H1 (cell line): Measurements from ENCODE around the gene MYRF. TPM values are rescaled to one million over a fixed set of nuclear protein-coding genes. Genes with fewer than 3 reads are reported as not detected.

ENCODE experiments used
- CREB1 ChIP-seq: IDR thresholded peaks from 2 replicates; pipeline ENCODE4 v1.6.1; 2012; ENCODE audit warnings: inconsistent platforms
- CTCF ChIP-seq, 3 experiments: IDR thresholded peaks; 1 replicate in 2 of 3; 2 replicates in 1 of 3; pipeline versions ENCODE4 v1.5.1 to v1.6.1; 2011; ENCODE audit warnings: low read length in 3 of 3, mild to moderate bottlenecking in 3 of 3, inconsistent platforms in 2 of 3, low read depth in 1 of 3, moderate library complexity in 1 of 3; ENCODE audit not compliant: insufficient read depth in 1 of 3; ENCODE audit errors: control extremely low read depth in 1 of 3
- MAX ChIP-seq: IDR thresholded peaks from 2 replicates; pipeline ENCODE4 v1.6.1; 2012; ENCODE audit warnings: inconsistent platforms
- PHF8 ChIP-seq: fragments of 200-600 bp; sonication (generic); conservative IDR thresholded peaks from 2 replicates; pipeline ENCODE4 v1.7.1; 2012; ENCODE audit warnings: low read depth, mild to moderate bottlenecking, inconsistent platforms, low read length, moderate library complexity
- RXRA ChIP-seq: IDR thresholded peaks from 2 replicates; pipeline ENCODE4 v1.6.1; 2011; ENCODE audit warnings: low read depth, mild to moderate bottlenecking, low read length, moderate library complexity; ENCODE audit not compliant: insufficient read depth
- SIX5 ChIP-seq: IDR thresholded peaks from 2 replicates; pipeline ENCODE4 v1.6.1; 2011; ENCODE audit warnings: mild to moderate bottlenecking, low read depth, low read length
- TAF1 ChIP-seq: IDR thresholded peaks from 2 replicates; pipeline ENCODE4 v1.6.1; 2011; ENCODE audit warnings: mild to moderate bottlenecking, low read depth, low read length
- TEAD4 ChIP-seq: IDR thresholded peaks from 2 replicates; pipeline ENCODE4 v1.6.1; 2012; ENCODE audit warnings: low read depth, low read length, inconsistent platforms, mixed read lengths
- polyA plus RNA-seq, 7 experiments: library from polyadenylated mRNA; depleted of rRNA in 3 of 7; stranded (reverse) in 5 of 7; unstranded in 2 of 7; fragments of >200 nt in 5 of 7; fragments of 200-250 nt in 2 of 7; gene quantifications; 1 replicate in 5 of 7; 2 replicates in 1 of 7; 4 replicates in 1 of 7; pipeline versions ENCODE4 v1.2.1 to v1.2.3, GENCODE V29; 2011 to 2013; ENCODE audit warnings: missing spikeins in 2 of 7, mixed read lengths in 2 of 7
- total RNA-seq: library from RNA; stranded (reverse); fragmentation: NEBNext Ultra II Directional; extraction: Animal tissue kit (Norgen Biotek cat#: 25700); gene quantifications from 2 replicates; pipeline ENCODE4 v1.2.1, GENCODE V29; 2021

The MYRF gene
- total and polyA plus RNA-seq, 2 of the 8 experiments (the other 6 are each of a cell fraction or from before 2014, with no cell fraction given): 6.0 to 6.1 TPM

GRCh38 chr11:61769169-61769920 is 16.9 kb downstream of the MYRF start (continued):
- TF ChIP-seq PHF8: no peak
- TF ChIP-seq TAF1: no peak
- TF ChIP-seq CTCF (IDR thresholded peaks at IDR 0.05; ENCODE audit: control extremely low read depth in 1 of 3, insufficient read depth in 1 of 3, low read depth in 1 of 3, low read length in 3 of 3): peak; percentile 36 to 44 (median 43)
- TF ChIP-seq MAX: no peak
- no peak for TF ChIP-seq SIX5
- TF ChIP-seq CREB1: no peak
- no peak for TF ChIP-seq RXRA
- peak; percentile 56; the same call in 1 of the 2 replicates for TF ChIP-seq TEAD4
- TF ChIP-seq, all 59 proteins: peak for 3
